Transverse colon (tissue), 4 donors: Measurements from ENCODE around the gene IFNGR2. TPM values are rescaled to one million over a fixed set of nuclear protein-coding genes. Genes with fewer than 3 reads are reported as not detected.

Experiments
- DNase-seq: peaks from one replicate; pipeline ENCODE4 v3.0.0-alpha.2; 2019
- H3K27ac ChIP-seq, 4 donors: fragments of 200-600 bp; sonication (generic); 2 replicates each; pipeline ENCODE4 v1.5.1; 2016 to 2018; ENCODE audit warnings: inconsistent platforms in 4 of 4
- H3K27me3 ChIP-seq: fragments of 200-600 bp; sonication (generic); 2 replicates; pipeline ENCODE4 v1.5.1; 2017; ENCODE audit warnings: inconsistent platforms
- H3K36me3 ChIP-seq, 4 donors: fragments of 200-600 bp; sonication (generic); 2 replicates each; pipeline ENCODE4 v1.5.1; 2017 to 2019; ENCODE audit warnings: inconsistent platforms in 4 of 4
- H3K4me1 ChIP-seq, 4 donors: fragments of 200-600 bp; sonication (generic); 2 replicates each; pipeline ENCODE4 v1.5.1; 2017 to 2020; ENCODE audit warnings: inconsistent platforms in 4 of 4
- H3K4me3 ChIP-seq, 4 donors: fragments of 200-600 bp; sonication (generic); 1 replicate in 1 of 4; 2 replicates in 3 of 4; pipeline versions ENCODE4 v1.5.1 to v1.6.1; 2017 to 2019; ENCODE audit warnings: inconsistent platforms in 4 of 4
- H3K9me3 ChIP-seq, 2 donors: fragments of 200-600 bp; sonication (generic); 2 replicates each; pipeline ENCODE4 v1.5.1; 2017 to 2019; ENCODE audit warnings: inconsistent platforms in 2 of 2
- CTCF ChIP-seq, 5 experiments: fragments of 200-600 bp in 3 of 5; fragments of 450-650 bp in 2 of 5; sonication (generic) in 3 of 5; IDR thresholded peaks; 1 replicate in 2 of 5; 2 replicates in 3 of 5; pipeline ENCODE4 v1.5.1; 2016 to 2017; ENCODE audit warnings: antibody characterized with exemption in 5 of 5, inconsistent platforms in 3 of 5, mild to moderate bottlenecking in 2 of 5, moderate library complexity in 1 of 5
- EP300 ChIP-seq: sonication (generic); formaldehyde crosslinking; IDR thresholded peaks from one replicate; pipeline ENCODE4 v1.6.1; 2017; ENCODE audit warnings: antibody characterized with exemption, low read depth
- POLR2A ChIP-seq: fragments of 450-650 bp; IDR thresholded peaks from one replicate; pipeline ENCODE4 v1.6.1; 2016; ENCODE audit warnings: antibody characterized with exemption, mild to moderate bottlenecking, moderate library complexity
- POLR2AphosphoS5 ChIP-seq, 3 donors: sonication (generic); formaldehyde crosslinking; IDR thresholded peaks; one replicate each; pipeline ENCODE4 v1.6.1; 2016; ENCODE audit warnings: antibody characterized with exemption in 3 of 3
- WGBS, 2 donors: methylation state at CpG; one replicate each; pipeline ENCODE4 v1.1.5; 2018; ENCODE audit warnings: low coverage in 1 of 2; 5-methylcytosine and 5-hydroxymethylcytosine counted together
- in situ Hi-C, 4 donors: fragments of 200-750 bp; cut with MboI; loops; one replicate each; pipeline versions ENCODE4 v1.15.0 to v1.15.1; 2017; ENCODE audit warnings: low sequenced_read_pairs in 3 of 4, low pct_ligation_motif_present in 1 of 4, low pct_unique_long_range_greater_than_20kb in 1 of 4
- intact Hi-C: fragments of 100-400 bp; cut with DNase I; formaldehyde crosslinking; loops from one replicate; pipeline ENCODE4 v1.15.1; 2023; ENCODE audit warnings: low total_unique reads
- total RNA-seq, 4 donors: library from RNA; depleted of rRNA; stranded (reverse); fragments of >200 nt; gene quantifications; one replicate each; pipeline ENCODE4 v1.1.0, GENCODE V29; 2016

Gene IFNGR2
- total RNA-seq, 4 donors from 2014 or later = 40.8 to 131 (median 76.6) TPM

- H3K4me1 ChIP-seq = peaks cover 6 to 24% (median 6%) of the 10 kb centered on the region in 4 donors
- in situ Hi-C loops = loop anchor here in 1 of 4 donors (25.0 kb wide), 1 partner anchor 494 kb away; no protein-coding TSS in a partner anchor
- H3K27ac ChIP-seq = no peak overlapping the region
- no peaks in the 10 kb centered on the region for H3K9me3 ChIP-seq
- H3K36me3 ChIP-seq = peaks cover 0 to 47% (median 19%) of the 10 kb centered on the region in 4 donors
- H3K27me3 ChIP-seq = no peaks in the 10 kb centered on the region
- intact Hi-C loops = no loop called here
- H3K4me3 ChIP-seq = no peak overlapping the region
- no peak for DNase-seq
- TF ChIP-seq POLR2A (no peak), EP300 (no peak), POLR2AphosphoS5 (IDR thresholded peaks at IDR 0.05) (no peak)
- 99 to 100% methylated on average over 1 to 3 of the region's 3 CpGs for WGBS, 2 donors
Observed at GRCh38 chr21:33430858-33431257, 27.6 kb downstream of the IFNGR2 start.

GRCh38 chr21:33432496-33432895 lies 29.3 kb downstream of the IFNGR2 start:
- Histone ChIP-seq H3K36me3 (peaks cover 0 to 57% (median 26%) of the 10 kb centered on the region in 4 donors), H3K4me3 (no peak overlapping the region), H3K27ac (no peak overlapping the region), H3K4me1 (peaks cover 6 to 24% (median 6%) of the 10 kb centered on the region in 4 donors), H3K9me3 (no peaks in the 10 kb centered on the region), H3K27me3 (no peaks in the 10 kb centered on the region)
- WGBS, 2 donors = 88 to 100% methylated on average over 1 to 6 of the region's 6 CpGs
- no peak for DNase-seq
- intact Hi-C loops (no loop called here), in situ Hi-C loops (loop anchor here in 1 of 4 donors (25.0 kb wide), 1 partner anchor 495 kb away; no protein-coding TSS in a partner anchor)
- no peak for TF ChIP-seq CTCF (IDR thresholded peaks at IDR 0.05)

GRCh38 chr21:33433001-33433400 lies 29.8 kb downstream of the IFNGR2 start:
- H3K4me1 ChIP-seq = peaks cover 6 to 24% (median 6%) of the 10 kb centered on the region in 4 donors
- intact Hi-C loops = no loop called here
- no peak for DNase-seq
- peaks cover 0 to 60% (median 28%) of the 10 kb centered on the region in 4 donors for H3K36me3 ChIP-seq
- no peak overlapping the region for H3K4me3 ChIP-seq
- in situ Hi-C loops = loop anchor here in 1 of 4 donors (25.0 kb wide), 1 partner anchor 496 kb away; no protein-coding TSS in a partner anchor
- peak overlapping the region in 2 of 4 donors; percentile 34 to 78 for H3K27ac ChIP-seq
- H3K9me3 ChIP-seq = no peaks in the 10 kb centered on the region
- 94 to 100% methylated on average over 4 to 8 of the region's 8 CpGs for WGBS, 2 donors
- no peaks in the 10 kb centered on the region for H3K27me3 ChIP-seq
- TF ChIP-seq EP300 = no peak
- TF ChIP-seq POLR2A = no peak
- no peak for TF ChIP-seq POLR2AphosphoS5 (IDR thresholded peaks at IDR 0.05)
- no peak for TF ChIP-seq CTCF (IDR thresholded peaks at IDR 0.05)

GRCh38 chr21:33433425-33434114 lies 30.4 kb downstream of the IFNGR2 start:
- H3K27me3 ChIP-seq = no peaks in the 10 kb centered on the region
- H3K4me3 ChIP-seq = no peak overlapping the region
- peak in 1 of 3 donors; percentile 10 for TF ChIP-seq POLR2AphosphoS5 (IDR thresholded peaks at IDR 0.05)
- no peak for TF ChIP-seq CTCF (IDR thresholded peaks at IDR 0.05)
- H3K9me3 ChIP-seq = no peaks in the 10 kb centered on the region
- peaks cover 0 to 62% (median 29%) of the 10 kb centered on the region in 4 donors for H3K36me3 ChIP-seq
- peaks cover 6 to 24% (median 6%) of the 10 kb centered on the region in 4 donors for H3K4me1 ChIP-seq
- no peak for DNase-seq
- H3K27ac ChIP-seq = peak overlapping the region; percentile 72 to 83 (median 78)
- in situ Hi-C loops (loop anchor here in 1 of 4 donors (25.0 kb wide), 1 partner anchor 496 kb away; no protein-coding TSS in a partner anchor), intact Hi-C loops (no loop called here)
- 77 to 80% methylated on average over 8 of the region's 8 CpGs for WGBS, 2 donors
